ENCODE data around the gene RPL31. TPM values are rescaled to one million over a fixed set of nuclear protein-coding genes. Genes with fewer than 3 reads are reported as not detected.
A peak's percentile ranks its signal among the peaks of the same experiment; 100 is the strongest.

Gene RPL31
- total RNA-seq, 1 experiment from 2014 or later: 1,648 TPM

DNA sequence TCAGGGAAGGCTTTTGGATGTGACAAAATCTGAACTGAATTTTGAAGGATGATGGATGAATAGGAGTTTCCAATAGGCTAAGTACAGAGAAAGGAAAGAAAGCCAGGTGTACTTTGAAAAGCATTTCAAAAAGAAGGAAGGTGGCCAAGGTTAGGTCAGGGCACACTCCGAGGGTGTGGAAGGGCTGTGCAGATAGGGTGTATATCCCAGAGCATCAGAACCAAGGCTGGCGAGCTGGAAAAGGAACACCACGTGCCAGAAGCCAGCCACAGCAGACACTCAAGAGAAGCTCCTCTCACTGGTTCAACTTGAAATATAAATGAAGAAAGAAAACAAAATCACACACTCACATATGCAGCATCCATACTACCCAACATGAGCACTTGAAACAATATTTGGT lies 51.0 kb downstream of the RPL31 start:
- peaks cover 99% of the 10 kb centered on the region for H3K36me3 Mint-ChIP-seq (ENCODE audit: insufficient read depth, unreplicated experiment)
- BruUV-seq (replicated peaks): no TSS peak
- H3K4me1 Mint-ChIP-seq (ENCODE audit: insufficient read depth, unreplicated experiment): no peaks in the 10 kb centered on the region
- peak overlapping the region; percentile 54 for H3K27ac Mint-ChIP-seq (ENCODE audit: low read depth, unreplicated experiment)
- TF ChIP-seq, protein P1, sequence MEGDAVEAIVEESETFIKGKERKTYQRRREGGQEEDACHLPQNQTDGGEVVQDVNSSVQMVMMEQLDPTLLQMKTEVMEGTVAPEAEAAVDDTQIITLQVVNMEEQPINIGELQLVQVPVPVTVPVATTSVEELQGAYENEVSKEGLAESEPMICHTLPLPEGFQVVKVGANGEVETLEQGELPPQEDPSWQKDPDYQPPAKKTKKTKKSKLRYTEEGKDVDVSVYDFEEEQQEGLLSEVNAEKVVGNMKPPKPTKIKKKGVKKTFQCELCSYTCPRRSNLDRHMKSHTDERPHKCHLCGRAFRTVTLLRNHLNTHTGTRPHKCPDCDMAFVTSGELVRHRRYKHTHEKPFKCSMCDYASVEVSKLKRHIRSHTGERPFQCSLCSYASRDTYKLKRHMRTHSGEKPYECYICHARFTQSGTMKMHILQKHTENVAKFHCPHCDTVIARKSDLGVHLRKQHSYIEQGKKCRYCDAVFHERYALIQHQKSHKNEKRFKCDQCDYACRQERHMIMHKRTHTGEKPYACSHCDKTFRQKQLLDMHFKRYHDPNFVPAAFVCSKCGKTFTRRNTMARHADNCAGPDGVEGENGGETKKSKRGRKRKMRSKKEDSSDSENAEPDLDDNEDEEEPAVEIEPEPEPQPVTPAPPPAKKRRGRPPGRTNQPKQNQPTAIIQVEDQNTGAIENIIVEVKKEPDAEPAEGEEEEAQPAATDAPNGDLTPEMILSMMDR (IDR thresholded peaks at IDR 0.05; ENCODE audit: unreplicated experiment): no peak
- no peaks in the 10 kb centered on the region for H3K9me3 Mint-ChIP-seq (ENCODE audit: unreplicated experiment)
- no peak for DNase-seq (ENCODE audit: unreplicated experiment)
- no peaks in the 10 kb centered on the region for H3K27me3 Mint-ChIP-seq (ENCODE audit: insufficient read depth, unreplicated experiment)
- no peak overlapping the region for H3K4me3 Mint-ChIP-seq (ENCODE audit: unreplicated experiment)
- ChIA-PET CTCF (interaction anchor here (0.5 kb wide), 1 partner anchor 88 kb away, joined by 3 read pairs; no protein-coding TSS in a partner anchor), POLR2A (interaction anchor here (0.7 kb wide), 1 partner anchor 59 kb away, joined by 3 read pairs; no protein-coding TSS in a partner anchor)
- intact Hi-C loops (cut with micrococcal nuclease): no loop called here

Other genes starting within 250 kb of the RPL31 start
- 12.3 and 16.4 TPM in 2 replicates for gene NPAS2, start 182.2 kb upstream of the RPL31 start, total RNA-seq (2022)
- gene TBC1D8, start 149.1 kb downstream of the RPL31 start, total RNA-seq (2022): 48.1 and 50.9 TPM in 2 replicates

Measured in MCF 10A (cell line).